ENCODE data around the gene MAD2L2. TPM values are rescaled to one million over a fixed set of nuclear protein-coding genes. Genes with fewer than 3 reads are reported as not detected.
A peak's percentile ranks its signal among the peaks of the same experiment; 100 is the strongest.

The MAD2L2 gene
- total and polyA plus RNA-seq, 9 of the 15 experiments (the other 6 are each of a cell fraction or from before 2014, with no cell fraction given) = 12.4 to 286 (median 143) TPM

GRCh38 chr1:11661103-11661502 is 19.8 kb downstream of the MAD2L2 start:
- intact Hi-C loops (cut with micrococcal nuclease) (loop anchor here (10.0 kb wide), 1 partner anchor 224 kb away; no protein-coding TSS in a partner anchor), in situ Hi-C loops (cut with MboI) (no loop called here)
- no peak for DNase-seq (ENCODE audit: extremely low read depth in 1 of 4, low spot score in 3 of 4)
- Histone ChIP-seq H3K36me3 (ENCODE audit: control insufficient read depth, insufficient read depth, low read length) (peaks cover 18% of the 10 kb centered on the region; the same call in 2 of the 3 replicates), H4K20me1 (replicated peaks; ENCODE audit: control insufficient read depth, insufficient read depth, low read length) (no peaks in the 10 kb centered on the region), H3K79me2 (ENCODE audit: control insufficient read depth, insufficient read depth, low read length) (peaks cover 7% of the 10 kb centered on the region; the same call in 2 of the 3 replicates), H3K27me3 (ENCODE audit: control insufficient read depth in 2 of 2, insufficient read depth in 2 of 2, low read length in 2 of 2) (no peaks in the 10 kb centered on the region), H3K4me2 (ENCODE audit: insufficient read depth, low read length) (no peak overlapping the region), H3K4me1 (replicated peaks in 1 of 2; ENCODE audit: control insufficient read depth in 2 of 2, insufficient read depth in 2 of 2, low read length in 2 of 2) (peaks cover 6 to 36% of the 10 kb centered on the region in 2 experiments; a peak in 4 of 5 replicates), H3K9me1 (ENCODE audit: control insufficient read depth, insufficient read depth, low read length) (no peaks in the 10 kb centered on the region), H2AFZ (ENCODE audit: low read depth, low read length) (no peak overlapping the region), H3K9ac (ENCODE audit: insufficient read depth in 1 of 2, low read depth in 2 of 2, low read length in 2 of 2) (peak overlapping the region in 1 of 2 experiments; percentile 24; a peak in 2 of 4 replicates), H3K4me3 (no peak overlapping the region), H3K9me3 (replicated peaks; ENCODE audit: control insufficient read depth, insufficient read depth, low read depth, low read length) (no peaks in the 10 kb centered on the region; the same call in 1 of the 2 replicates), H3K27ac (ENCODE audit: extremely low read depth, low read depth, low read length) (no peak overlapping the region)
- 67% methylated on average over 17 of the region's 17 CpGs for WGBS (ENCODE audit: insufficient coverage, low coverage, missing lambda C conversion rate)
- FAIRE-seq = no peak
- TF ChIP-seq, protein P1, sequence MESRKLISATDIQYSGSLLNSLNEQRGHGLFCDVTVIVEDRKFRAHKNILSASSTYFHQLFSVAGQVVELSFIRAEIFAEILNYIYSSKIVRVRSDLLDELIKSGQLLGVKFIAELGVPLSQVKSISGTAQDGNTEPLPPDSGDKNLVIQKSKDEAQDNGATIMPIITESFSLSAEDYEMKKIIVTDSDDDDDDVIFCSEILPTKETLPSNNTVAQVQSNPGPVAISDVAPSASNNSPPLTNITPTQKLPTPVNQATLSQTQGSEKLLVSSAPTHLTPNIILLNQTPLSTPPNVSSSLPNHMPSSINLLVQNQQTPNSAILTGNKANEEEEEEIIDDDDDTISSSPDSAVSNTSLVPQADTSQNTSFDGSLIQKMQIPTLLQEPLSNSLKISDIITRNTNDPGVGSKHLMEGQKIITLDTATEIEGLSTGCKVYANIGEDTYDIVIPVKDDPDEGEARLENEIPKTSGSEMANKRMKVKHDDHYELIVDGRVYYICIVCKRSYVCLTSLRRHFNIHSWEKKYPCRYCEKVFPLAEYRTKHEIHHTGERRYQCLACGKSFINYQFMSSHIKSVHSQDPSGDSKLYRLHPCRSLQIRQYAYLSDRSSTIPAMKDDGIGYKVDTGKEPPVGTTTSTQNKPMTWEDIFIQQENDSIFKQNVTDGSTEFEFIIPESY (CRISPR knock-in tag; IDR thresholded peaks at IDR 0.05) = 0 out of 2 replicates have a peak, but pooled peaks have one; percentile 20
- TF ChIP-seq ZNF57 (CRISPR knock-in tag; IDR thresholded peaks at IDR 0.05) (no peak), KLF6 (CRISPR knock-in tag; IDR thresholded peaks at IDR 0.05; ENCODE audit: borderline replicate concordance) (no peak), SIRT6 (IDR thresholded peaks at IDR 0.05; ENCODE audit: low read depth, low read length) (no peak), COPS2 (conservative IDR thresholded peaks at IDR 0.05) (no peak), HDAC2 (IDR thresholded peaks at IDR 0.05) (no peak), RBFOX2 (IDR thresholded peaks at IDR 0.05; ENCODE audit: low read depth, low read length) (0 out of 2 replicates have a peak, but pooled peaks have one; percentile 11)
- TF ChIP-seq, protein P2, sequence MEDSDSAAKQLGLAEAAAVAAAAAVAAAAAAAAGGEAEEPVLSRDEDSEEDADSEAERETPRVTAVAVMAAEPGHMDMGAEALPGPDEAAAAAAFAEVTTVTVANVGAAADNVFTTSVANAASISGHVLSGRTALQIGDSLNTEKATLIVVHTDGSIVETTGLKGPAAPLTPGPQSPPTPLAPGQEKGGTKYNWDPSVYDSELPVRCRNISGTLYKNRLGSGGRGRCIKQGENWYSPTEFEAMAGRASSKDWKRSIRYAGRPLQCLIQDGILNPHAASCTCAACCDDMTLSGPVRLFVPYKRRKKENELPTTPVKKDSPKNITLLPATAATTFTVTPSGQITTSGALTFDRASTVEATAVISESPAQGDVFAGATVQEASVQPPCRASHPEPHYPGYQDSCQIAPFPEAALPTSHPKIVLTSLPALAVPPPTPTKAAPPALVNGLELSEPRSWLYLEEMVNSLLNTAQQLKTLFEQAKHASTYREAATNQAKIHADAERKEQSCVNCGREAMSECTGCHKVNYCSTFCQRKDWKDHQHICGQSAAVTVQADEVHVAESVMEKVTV (CRISPR knock-in tag; IDR thresholded peaks at IDR 0.05) = no peak
- TF ChIP-seq, protein P3, sequence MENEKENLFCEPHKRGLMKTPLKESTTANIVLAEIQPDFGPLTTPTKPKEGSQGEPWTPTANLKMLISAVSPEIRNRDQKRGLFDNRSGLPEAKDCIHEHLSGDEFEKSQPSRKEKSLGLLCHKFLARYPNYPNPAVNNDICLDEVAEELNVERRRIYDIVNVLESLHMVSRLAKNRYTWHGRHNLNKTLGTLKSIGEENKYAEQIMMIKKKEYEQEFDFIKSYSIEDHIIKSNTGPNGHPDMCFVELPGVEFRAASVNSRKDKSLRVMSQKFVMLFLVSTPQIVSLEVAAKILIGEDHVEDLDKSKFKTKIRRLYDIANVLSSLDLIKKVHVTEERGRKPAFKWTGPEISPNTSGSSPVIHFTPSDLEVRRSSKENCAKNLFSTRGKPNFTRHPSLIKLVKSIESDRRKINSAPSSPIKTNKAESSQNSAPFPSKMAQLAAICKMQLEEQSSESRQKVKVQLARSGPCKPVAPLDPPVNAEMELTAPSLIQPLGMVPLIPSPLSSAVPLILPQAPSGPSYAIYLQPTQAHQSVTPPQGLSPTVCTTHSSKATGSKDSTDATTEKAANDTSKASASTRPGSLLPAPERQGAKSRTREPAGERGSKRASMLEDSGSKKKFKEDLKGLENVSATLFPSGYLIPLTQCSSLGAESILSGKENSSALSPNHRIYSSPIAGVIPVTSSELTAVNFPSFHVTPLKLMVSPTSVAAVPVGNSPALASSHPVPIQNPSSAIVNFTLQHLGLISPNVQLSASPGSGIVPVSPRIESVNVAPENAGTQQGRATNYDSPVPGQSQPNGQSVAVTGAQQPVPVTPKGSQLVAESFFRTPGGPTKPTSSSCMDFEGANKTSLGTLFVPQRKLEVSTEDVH (IDR thresholded peaks at IDR 0.05; ENCODE audit: low read depth, partially characterized antibody) = no peak
- no peak for ATAC-seq
- ChIA-PET CTCF (ENCODE audit: low intra/inter-chr PET ratio) (no interaction called here), POLR2A (interaction anchor here (0.8 to 1.2 kb wide), 2 partner anchors 8 to 14 kb away, joined by 3 to 4 read pairs; no protein-coding TSS in a partner anchor)
- no TSS peak for BruUV-seq (replicated peaks)
